H1 (cell line): ENCODE measurements around the gene CXCL16. TPM values are rescaled to one million over a fixed set of nuclear protein-coding genes. Genes with fewer than 3 reads are reported as not detected.
A peak's percentile ranks its signal among the peaks of the same experiment; 100 is the strongest.

Source experiments
- CTCF ChIA-PET: fragments of 300-600 bp; sonication (Branson Sonifier 250); formaldehyde crosslinking; loops from one replicate; lab custom pipeline; 2021; ENCODE audit not compliant: partially characterized antibody; lab: Charles Lee
- POLR2A ChIA-PET: fragments of 300-600 bp; sonication (Branson Sonifier 250); formaldehyde crosslinking; loops from one replicate; lab custom pipeline; 2021; ENCODE audit warnings: inconsistent platforms; ENCODE audit not compliant: partially characterized antibody; lab: Charles Lee
- DNase-seq, 2 experiments: peaks; one replicate each; pipeline versions ENCODE4 v3.0.0 to v3.0.0-alpha.2; 2010 to 2022; ENCODE audit warnings: low spot score in 2 of 2, low read depth in 1 of 2, mixed read lengths in 1 of 2
- FAIRE-seq: peaks from 2 replicates; lab custom pipeline; 2011; peaks lifted over from hg19 to GRCh38; lab: Jason Lieb, UNC
- H2AFZ ChIP-seq: 2 replicates; pipeline ENCODE4 v1.8.1; 2012; ENCODE audit warnings: low read length, inconsistent platforms
- H2AK5ac ChIP-seq: 2 replicates; pipeline ENCODE4 v1.6.1; 2013; ENCODE audit warnings: low read depth, low read length
- H2BK120ac ChIP-seq: replicated peaks from 2 replicates; pipeline ENCODE3; 2013; ENCODE audit warnings: low read depth, low read length, inconsistent platforms
- H2BK12ac ChIP-seq: 2 replicates; pipeline ENCODE4 v1.6.1; 2013; ENCODE audit warnings: low read depth, low read length
- H2BK15ac ChIP-seq: 2 replicates; pipeline ENCODE4 v1.6.1; 2013; ENCODE audit warnings: low read length
- H2BK20ac ChIP-seq: 2 replicates; pipeline ENCODE4 v1.6.1; 2013; ENCODE audit warnings: low read length
- H2BK5ac ChIP-seq: 2 replicates; pipeline ENCODE4 v1.6.1; 2013; ENCODE audit warnings: low read depth, low read length
- H3K14ac ChIP-seq: 2 replicates; pipeline ENCODE4 v1.6.1; 2013; ENCODE audit warnings: inconsistent platforms; ENCODE audit not compliant: insufficient read length
- H3K18ac ChIP-seq: 2 replicates; pipeline ENCODE4 v1.6.1; 2013; ENCODE audit warnings: low read length; ENCODE audit errors: extremely low read depth
- H3K23ac ChIP-seq: 2 replicates; pipeline ENCODE4 v1.6.1; 2013; ENCODE audit warnings: inconsistent platforms; ENCODE audit not compliant: insufficient read length
- H3K23me2 ChIP-seq: 2 replicates; pipeline ENCODE4 v1.6.1; 2013; ENCODE audit warnings: low read depth, low read length
- H3K27ac ChIP-seq: 2 replicates; pipeline ENCODE4 v1.6.1; 2011; ENCODE audit warnings: low read depth, low read length, inconsistent platforms
- H3K27me3 ChIP-seq, 4 experiments: replicated peaks in 1 of 4; 1 replicate in 1 of 4; 2 replicates in 3 of 4; pipeline versions ENCODE4 v1.6.1 to v1.8.1; 2011 to 2013; ENCODE audit warnings: low read length in 3 of 4, mild to moderate bottlenecking in 3 of 4, inconsistent platforms in 2 of 4, mixed read lengths in 2 of 4, moderate library complexity in 1 of 4; ENCODE audit not compliant: control insufficient read depth in 3 of 4, insufficient read depth in 3 of 4; ENCODE audit errors: extremely low read depth in 1 of 4
- H3K36me3 ChIP-seq, 4 experiments: 2 replicates each; pipeline versions ENCODE4 v1.6.1 to v1.8.1; 2011 to 2013; ENCODE audit warnings: mild to moderate bottlenecking in 4 of 4, low read length in 3 of 4, moderate library complexity in 2 of 4, control low read depth in 1 of 4, inconsistent platforms in 1 of 4; ENCODE audit not compliant: insufficient read depth in 4 of 4, control insufficient read depth in 2 of 4
- H3K4ac ChIP-seq: replicated peaks from 2 replicates; pipeline ENCODE3; 2013; ENCODE audit warnings: low read length, low read depth, mixed read lengths, inconsistent platforms; ENCODE audit not compliant: insufficient read length
- H3K4me1 ChIP-seq, 4 experiments: replicated peaks in 1 of 4; 1 replicate in 1 of 4; 2 replicates in 3 of 4; pipeline versions ENCODE4 v1.6.1 to v1.8.1; 2011 to 2013; ENCODE audit warnings: low read length in 3 of 4, inconsistent platforms in 2 of 4, mixed read lengths in 1 of 4; ENCODE audit not compliant: insufficient read depth in 4 of 4, control insufficient read depth in 3 of 4
- H3K4me2 ChIP-seq, 2 experiments: 2 replicates each; pipeline versions ENCODE4 v1.6.1 to v1.8.1; 2011 to 2013; ENCODE audit warnings: low read depth in 2 of 2, low read length in 2 of 2, control low read depth in 1 of 2, inconsistent platforms in 1 of 2, mild to moderate bottlenecking in 1 of 2; ENCODE audit not compliant: insufficient read depth in 1 of 2
- H3K4me3 ChIP-seq, 4 experiments: fragments of 200-600, 300-600 bp in 1 of 4; sonication (generic), shearing (Covaris generic), sonication (Bioruptor Twin) in 1 of 4; 2 replicates each; pipeline versions ENCODE4 v1.5.1 to v1.8.1; 2011 to 2016; ENCODE audit warnings: low read length in 4 of 4, low read depth in 3 of 4, control low read depth in 2 of 4, inconsistent platforms in 2 of 4, mild to moderate bottlenecking in 2 of 4, mixed read lengths in 1 of 4, moderate library complexity in 1 of 4; ENCODE audit not compliant: insufficient read depth in 2 of 4; ENCODE audit errors: extremely low read depth in 1 of 4
- H3K56ac ChIP-seq: replicated peaks from 2 replicates; pipeline ENCODE3; 2013; ENCODE audit warnings: low read depth, mild to moderate bottlenecking, mixed read lengths, low read length, inconsistent platforms; ENCODE audit not compliant: insufficient read length
- H3K79me1 ChIP-seq: 2 replicates; pipeline ENCODE4 v1.6.1; 2013; ENCODE audit warnings: low read depth, low read length, control low read depth
- H3K79me2 ChIP-seq, 2 experiments: 2 replicates each; pipeline versions ENCODE4 v1.6.1 to v1.8.1; 2012 to 2013; ENCODE audit warnings: low read length in 2 of 2, mild to moderate bottlenecking in 2 of 2, inconsistent platforms in 1 of 2; ENCODE audit not compliant: insufficient read depth in 2 of 2, control insufficient read depth in 1 of 2
- H3K9ac ChIP-seq, 4 experiments: replicated peaks in 1 of 4; 1 replicate in 1 of 4; 2 replicates in 3 of 4; pipeline versions ENCODE4 v1.6.1 to v1.8.1; 2011 to 2013; ENCODE audit warnings: low read depth in 3 of 4, low read length in 3 of 4, control low read depth in 2 of 4, mild to moderate bottlenecking in 2 of 4, moderate library complexity in 2 of 4, inconsistent platforms in 1 of 4; ENCODE audit errors: extremely low read depth in 1 of 4
- H3K9me3 ChIP-seq, 2 experiments: 2 replicates each; pipeline versions ENCODE4 v1.6.1 to v1.8.1; 2012 to 2013; ENCODE audit warnings: mild to moderate bottlenecking in 2 of 2, moderate library complexity in 2 of 2, control low read depth in 1 of 2, inconsistent platforms in 1 of 2, low read depth in 1 of 2, low read length in 1 of 2, mixed read lengths in 1 of 2; ENCODE audit not compliant: insufficient read depth in 2 of 2
- H4K20me1 ChIP-seq, 2 experiments: replicated peaks in 1 of 2; 2 replicates each; pipeline versions ENCODE3 to v1.8.1; 2011 to 2013; ENCODE audit warnings: inconsistent platforms in 2 of 2, low read length in 2 of 2, mild to moderate bottlenecking in 1 of 2; ENCODE audit not compliant: insufficient read depth in 2 of 2, control insufficient read depth in 1 of 2
- H4K5ac ChIP-seq: 2 replicates; pipeline ENCODE4 v1.6.1; 2013; ENCODE audit warnings: low read length, low read depth, mixed read lengths, inconsistent platforms; ENCODE audit not compliant: insufficient read length
- H4K8ac ChIP-seq: 2 replicates; pipeline ENCODE4 v1.8.0; 2013; ENCODE audit warnings: mild to moderate bottlenecking, moderate library complexity, low read length, inconsistent platforms; ENCODE audit not compliant: insufficient read depth; ENCODE audit errors: extremely low read depth
- H4K91ac ChIP-seq: replicated peaks from 2 replicates; pipeline ENCODE3; 2013; ENCODE audit warnings: low read length, mixed read lengths, inconsistent platforms; ENCODE audit not compliant: insufficient read length
- CHD1 ChIP-seq: IDR thresholded peaks from 2 replicates; pipeline ENCODE4 v1.6.1; 2012; ENCODE audit warnings: low read depth, low read length, improper control_type of control experiment
- CTBP2 ChIP-seq: IDR thresholded peaks from 2 replicates; pipeline ENCODE4 v1.7.0; 2011; ENCODE audit warnings: borderline replicate concordance, mild to moderate bottlenecking, moderate library complexity, mixed read lengths, low read length; ENCODE audit not compliant: insufficient read depth, insufficient read length
- EZH2 ChIP-seq: fragments of 200-600 bp; sonication (generic); IDR thresholded peaks from 2 replicates; pipeline ENCODE4 v1.7.1; 2012; ENCODE audit warnings: low read depth, mild to moderate bottlenecking, moderate library complexity, low read length, inconsistent platforms; ENCODE audit not compliant: severe bottlenecking
- JUN ChIP-seq: IDR thresholded peaks from 2 replicates; pipeline ENCODE4 v1.6.1; 2011; ENCODE audit warnings: low read depth, mild to moderate bottlenecking, improper control_type of control experiment, low read length
- KDM4A ChIP-seq: IDR thresholded peaks from one replicate; pipeline ENCODE4 v1.7.1; 2012; ENCODE audit warnings: low read depth, mild to moderate bottlenecking, moderate library complexity, low read length, inconsistent platforms; ENCODE audit not compliant: severe bottlenecking
- RBBP5 ChIP-seq: IDR thresholded peaks from 2 replicates; pipeline ENCODE4 v1.7.1; 2012; ENCODE audit warnings: low read depth, mild to moderate bottlenecking, inconsistent platforms, low read length, moderate library complexity, borderline replicate concordance
- WGBS, 2 experiments: shearing (Covaris generic) in 1 of 2; methylation state at CpG; one replicate each; pipeline versions ENCODE4 v1.1.6 to v1.1.7; 2013 to 2015; ENCODE audit warnings: low lambda C conversion rate in 2 of 2, mixed read lengths in 2 of 2, inconsistent platforms in 1 of 2, low coverage in 1 of 2, missing lambda C conversion rate in 1 of 2; ENCODE audit not compliant: insufficient replicate concordance in 2 of 2, insufficient coverage in 1 of 2, insufficient read length in 1 of 2; ENCODE audit errors: extremely low coverage in 1 of 2, missing lambda C conversion rate in 1 of 2; 5-methylcytosine and 5-hydroxymethylcytosine counted together
- polyA plus RNA-seq, 7 experiments: library from polyadenylated mRNA; depleted of rRNA in 3 of 7; stranded (reverse) in 5 of 7; unstranded in 2 of 7; fragments of >200 nt in 5 of 7; fragments of 200-250 nt in 2 of 7; gene quantifications; 1 replicate in 5 of 7; 2 replicates in 1 of 7; 4 replicates in 1 of 7; pipeline versions ENCODE4 v1.2.1 to v1.2.3, GENCODE V29; 2011 to 2013; ENCODE audit warnings: missing spikeins in 2 of 7, mixed read lengths in 2 of 7
- total RNA-seq: library from RNA; stranded (reverse); fragmentation: NEBNext Ultra II Directional; extraction: Animal tissue kit (Norgen Biotek cat#: 25700); gene quantifications from 2 replicates; pipeline ENCODE4 v1.2.1, GENCODE V29; 2021

The CXCL16 gene
- total and polyA plus RNA-seq, 2 of the 8 experiments (the other 6 are each of a cell fraction or from before 2014, with no cell fraction given) = 3.5 to 4.8 TPM

GRCh38 chr17:4744999-4745969, 5.6 kb upstream of the CXCL16 start:
- Histone ChIP-seq H3K79me2 (no peaks in the 10 kb centered on the region), H2AK5ac (no peak overlapping the region), H3K9me3 (no peaks in the 10 kb centered on the region), H2BK5ac (no peak overlapping the region; the same call in 1 of the 2 replicates), H3K27ac (no peak overlapping the region), H3K79me1 (no peaks in the 10 kb centered on the region), H2BK120ac (no peak overlapping the region), H4K8ac (no peak overlapping the region), H3K4me2 (peak overlapping the region; percentile 69 to 76), H3K56ac (no peak overlapping the region), H3K4me1 (peaks cover 0 to 3% (median under 1%) of the 10 kb centered on the region in 4 experiments; a peak in 3 of 7 replicates), H2BK12ac (no peak overlapping the region; the same call in 1 of the 2 replicates), H2BK15ac (peak overlapping the region; percentile 46; the same call in 1 of the 2 replicates), H3K4ac (no peak overlapping the region), H3K18ac (no peak overlapping the region), H3K27me3 (peaks cover 6 to 32% (median 20%) of the 10 kb centered on the region in 4 experiments), H3K36me3 (no peaks in the 10 kb centered on the region), H2BK20ac (no peak overlapping the region), H2AFZ (0 out of 2 replicates have a peak overlapping the region, but pooled peaks have one; percentile 11), H4K5ac (peak overlapping the region; percentile 45), H4K91ac (no peak overlapping the region), H3K23me2 (peaks cover 7% of the 10 kb centered on the region; the same call in 1 of the 2 replicates), H3K4me3 (peak overlapping the region; percentile 43 to 76 (median 61)), H4K20me1 (no peaks in the 10 kb centered on the region), H3K9ac (0 out of 7 replicates have a peak overlapping the region, but pooled peaks of 1 of the 4 experiments have one; percentile 2), H3K23ac (no peak overlapping the region), H3K14ac (no peak overlapping the region)
- DNase-seq = peak; percentile 41 to 82
- 3% methylated on average over 22 of the region's 51 CpGs; no CpG with 5 or more reads in 1 of the 2 experiments for WGBS, 2 experiments
- CTCF ChIA-PET = interaction anchor here (0.5 to 3.1 kb wide), 7 partner anchors 13 to 178 kb away, joined by 3 to 14 read pairs (median 3); partner anchors contain the start of gene MED11
- peak; percentile 32 for FAIRE-seq
- POLR2A ChIA-PET = interaction anchor here (1.0 to 1.5 kb wide), 7 partner anchors 8 to 201 kb away, joined by 3 read pairs; partner anchors contain the start of genes MED11 and PSMB6
- no peak for TF ChIP-seq CHD1
- peak; percentile 65 for TF ChIP-seq KDM4A
- no peak for TF ChIP-seq CTBP2
- TF ChIP-seq RBBP5 = 0 out of 2 replicates have a peak, but pooled peaks have one; percentile 25
- TF ChIP-seq EZH2 = peak; percentile 34
- TF ChIP-seq JUN = no peak
